Stomach smooth muscle (tissue), 2 donors: ENCODE results near the gene GID8.

Experiments used
- H3K27ac ChIP-seq: one replicate; pipeline ENCODE4 v1.7.0; 2013; ENCODE audit warnings: mild to moderate bottlenecking, low read length, inconsistent platforms
- H3K27me3 ChIP-seq, 2 donors: one replicate each; pipeline ENCODE4 v1.7.0; 2013; ENCODE audit warnings: low read length in 2 of 2; ENCODE audit not compliant: insufficient read depth in 2 of 2, control insufficient read depth in 1 of 2
- H3K36me3 ChIP-seq, 2 donors: one replicate each; pipeline ENCODE4 v1.7.0; 2013; ENCODE audit warnings: low read length in 2 of 2; ENCODE audit not compliant: control insufficient read depth in 2 of 2, insufficient read depth in 2 of 2
- H3K4me1 ChIP-seq: one replicate; pipeline ENCODE4 v1.7.0; 2013; ENCODE audit warnings: low read length; ENCODE audit not compliant: control insufficient read depth, insufficient read depth
- H3K4me3 ChIP-seq, 2 donors: one replicate each; pipeline ENCODE4 v1.7.0; 2013; ENCODE audit warnings: low read length in 2 of 2
- H3K9ac ChIP-seq, 2 donors: one replicate each; pipeline ENCODE4 v1.7.0; 2013; ENCODE audit warnings: low read length in 2 of 2, mild to moderate bottlenecking in 1 of 2
- H3K9me3 ChIP-seq, 2 donors: one replicate each; pipeline ENCODE4 v1.7.0; 2013; ENCODE audit warnings: low read length in 2 of 2; ENCODE audit not compliant: control insufficient read depth in 2 of 2
- donor health status: healthy.
- donor health status: Pancreatic carcinoma.

GID8 gene

DNA sequence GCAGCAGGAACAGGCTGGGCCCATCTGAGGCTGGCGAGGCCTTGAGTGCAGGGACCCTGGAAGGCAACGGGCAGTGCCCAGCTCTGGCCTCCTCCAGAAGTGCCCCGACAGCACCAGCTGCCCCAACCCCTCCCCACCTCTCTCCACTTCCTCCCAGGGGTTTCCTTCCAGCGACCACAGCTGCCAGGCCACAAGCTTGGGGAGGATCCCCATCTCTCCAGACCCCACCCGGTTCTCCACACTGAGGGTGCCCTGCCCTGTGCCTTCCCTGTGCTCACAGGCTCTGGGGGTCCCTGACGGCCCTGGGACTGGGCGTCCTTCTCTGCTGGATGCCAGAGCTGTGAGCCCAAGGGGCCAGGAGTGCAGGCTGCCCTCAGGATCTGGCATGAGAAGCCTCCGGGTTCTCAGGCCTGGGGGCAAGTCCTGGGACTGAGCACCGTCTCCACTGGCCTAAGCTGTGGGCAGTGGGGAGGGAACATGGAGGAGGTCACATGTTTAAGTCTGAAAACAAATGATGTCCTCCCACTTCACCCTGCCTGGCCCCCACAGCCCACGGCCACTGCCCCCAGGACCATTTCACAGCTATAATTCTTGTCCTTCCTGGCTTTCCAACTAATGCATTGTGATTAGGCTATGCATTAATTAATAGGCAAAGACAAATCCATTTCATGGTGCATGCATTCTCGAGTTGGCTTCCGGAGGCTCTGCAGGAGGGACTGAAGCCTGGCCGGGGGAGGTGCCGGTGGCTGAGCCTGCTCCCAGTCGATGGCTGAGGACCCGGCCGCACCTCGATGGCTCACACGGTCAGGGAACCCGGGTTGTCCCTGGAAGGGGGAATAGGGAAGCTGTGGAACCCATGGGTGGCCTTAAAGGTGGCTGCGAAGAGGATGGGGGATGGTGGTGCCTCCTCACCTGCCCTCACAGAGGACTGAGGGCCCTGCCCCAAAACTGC, 44.5 kb downstream of the GID8 start:
- no peaks in the 10 kb centered on the region for H3K4me1 ChIP-seq
- H3K36me3 ChIP-seq, result no peaks in the 10 kb centered on the region
- H3K9me3 ChIP-seq, result no peaks in the 10 kb centered on the region
- H3K27ac ChIP-seq, result no peak overlapping the region
- H3K9ac ChIP-seq, result no peak overlapping the region
- H3K4me3 ChIP-seq, result no peak overlapping the region
- peaks cover 57 to 59% of the 10 kb centered on the region in 2 donors for H3K27me3 ChIP-seq

DNA sequence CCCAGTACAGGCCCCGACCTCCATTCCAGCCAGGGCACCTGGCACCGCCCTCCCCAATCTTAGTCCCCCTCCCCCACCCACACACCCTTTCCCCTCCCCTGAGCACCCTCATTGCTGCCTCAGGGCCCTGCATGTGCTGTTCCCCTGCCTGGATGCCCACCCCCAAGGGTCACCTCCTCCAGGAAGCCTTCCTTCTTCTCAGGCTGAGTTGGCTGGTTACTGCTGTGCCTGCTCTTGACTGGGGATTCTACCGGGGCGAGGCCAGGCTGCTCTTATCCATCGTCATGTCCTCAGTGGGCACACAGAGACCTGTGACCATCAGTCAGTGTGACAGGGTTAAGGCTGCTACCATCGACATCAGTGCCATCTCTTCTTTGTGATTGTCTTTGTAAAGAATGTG, 45.3 kb downstream of the GID8 start:
- Histone ChIP-seq H3K4me3 (no peak overlapping the region), H3K36me3 (no peaks in the 10 kb centered on the region), H3K4me1 (no peaks in the 10 kb centered on the region), H3K9ac (no peak overlapping the region), H3K27ac (no peak overlapping the region), H3K27me3 (peaks cover 53 to 56% of the 10 kb centered on the region in 2 donors), H3K9me3 (no peaks in the 10 kb centered on the region)

DNA sequence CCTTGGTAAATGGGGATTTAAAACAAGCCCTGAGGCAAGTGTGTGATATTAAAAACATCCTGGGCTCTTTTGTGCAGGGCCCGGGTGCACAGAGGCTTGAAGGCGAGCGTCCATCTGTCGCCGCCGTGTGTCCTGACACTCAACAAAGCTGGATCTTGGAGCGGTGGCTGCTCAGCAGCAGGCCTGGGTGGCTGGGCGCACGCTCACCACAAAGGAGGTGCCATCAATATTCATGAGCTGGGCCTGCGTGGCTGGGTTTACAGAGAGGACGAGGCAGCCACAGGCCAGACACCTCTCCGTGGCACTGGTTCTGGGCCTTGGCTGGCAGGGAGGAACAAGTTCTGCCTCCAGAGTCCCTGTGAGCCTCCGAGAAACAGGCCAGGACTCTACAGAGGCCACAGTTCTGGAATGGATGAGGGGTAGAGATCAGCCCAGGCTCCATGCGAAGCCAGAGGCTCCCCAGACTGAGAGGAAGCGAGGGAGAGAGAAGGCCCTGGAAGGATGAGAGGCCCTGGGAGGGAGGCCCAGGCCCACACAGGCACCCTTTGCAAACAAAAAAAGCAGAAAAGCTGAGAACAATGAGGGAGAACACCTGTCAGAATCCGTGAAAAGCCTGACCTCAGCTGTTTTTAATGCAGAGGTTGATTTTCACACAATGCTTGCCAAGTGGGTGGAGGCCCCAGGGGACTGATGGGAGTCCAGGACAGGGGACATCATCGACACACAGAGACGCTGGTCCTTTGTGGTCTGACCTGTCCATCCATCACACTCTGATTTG, 46.9 kb downstream of the GID8 start:
- Histone ChIP-seq H3K4me1 (no peaks in the 10 kb centered on the region), H3K9ac (no peak overlapping the region), H3K36me3 (no peaks in the 10 kb centered on the region), H3K27me3 (peaks cover 39 to 43% of the 10 kb centered on the region in 2 donors), H3K9me3 (no peaks in the 10 kb centered on the region), H3K4me3 (no peak overlapping the region), H3K27ac (no peak overlapping the region)

DNA sequence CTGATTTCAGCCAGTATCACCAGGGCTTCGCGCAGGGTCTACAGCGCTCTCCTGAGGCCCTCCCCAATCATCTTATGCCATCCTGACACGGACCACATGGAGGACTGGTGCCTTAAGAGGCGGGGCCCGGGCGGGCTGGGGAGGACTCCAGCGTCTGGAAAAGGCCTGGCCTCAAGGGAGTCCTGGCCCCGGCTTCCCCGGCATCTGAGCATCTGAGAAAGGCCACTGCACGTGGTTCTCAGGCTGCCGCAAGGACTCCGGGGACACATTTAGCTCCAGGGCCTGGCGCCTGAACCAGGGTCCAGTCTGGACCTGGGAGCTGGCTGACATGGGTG, 47.5 kb downstream of the GID8 start:
- H3K9me3 ChIP-seq, result no peaks in the 10 kb centered on the region
- H3K27ac ChIP-seq, result no peak overlapping the region
- H3K36me3 ChIP-seq, result no peaks in the 10 kb centered on the region
- H3K27me3 ChIP-seq, result peaks cover 34 to 40% of the 10 kb centered on the region in 2 donors
- H3K4me3 ChIP-seq, result no peak overlapping the region
- H3K9ac ChIP-seq, result no peak overlapping the region
- H3K4me1 ChIP-seq, result no peaks in the 10 kb centered on the region

DNA sequence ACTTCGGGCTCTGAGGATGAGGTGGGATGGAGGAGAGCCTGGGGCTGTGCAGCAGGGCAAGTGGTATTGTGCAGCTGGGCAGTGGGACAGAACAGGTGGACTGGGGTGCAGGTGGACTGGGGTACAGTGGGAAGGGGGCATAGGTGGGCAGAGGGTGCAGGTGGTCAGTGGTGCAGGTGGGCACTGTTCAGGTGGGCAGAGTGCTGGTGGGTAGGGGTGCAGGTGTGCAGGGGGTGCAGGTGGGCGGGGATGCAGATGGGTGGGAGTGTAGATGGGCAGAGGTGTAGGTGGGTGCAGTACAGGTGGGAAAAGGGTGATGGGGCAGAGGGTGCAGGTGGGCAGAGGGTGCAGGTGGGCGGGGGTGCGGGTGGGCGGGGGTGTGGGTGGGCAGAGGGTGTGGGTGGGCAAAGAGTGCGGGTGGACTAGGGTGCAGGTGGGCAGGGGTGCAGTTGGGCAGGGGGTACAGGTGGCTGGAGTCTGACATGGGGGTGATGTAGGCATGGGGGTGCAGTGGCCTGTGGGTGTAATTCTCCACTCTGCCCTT, 48.4 kb downstream of the GID8 start:
- H3K9ac ChIP-seq, result no peak overlapping the region
- no peak overlapping the region for H3K4me3 ChIP-seq
- H3K27ac ChIP-seq, result no peak overlapping the region
- no peaks in the 10 kb centered on the region for H3K36me3 ChIP-seq
- H3K4me1 ChIP-seq, result no peaks in the 10 kb centered on the region
- peaks cover 28 to 41% of the 10 kb centered on the region in 2 donors for H3K27me3 ChIP-seq
- no peaks in the 10 kb centered on the region for H3K9me3 ChIP-seq

DNA sequence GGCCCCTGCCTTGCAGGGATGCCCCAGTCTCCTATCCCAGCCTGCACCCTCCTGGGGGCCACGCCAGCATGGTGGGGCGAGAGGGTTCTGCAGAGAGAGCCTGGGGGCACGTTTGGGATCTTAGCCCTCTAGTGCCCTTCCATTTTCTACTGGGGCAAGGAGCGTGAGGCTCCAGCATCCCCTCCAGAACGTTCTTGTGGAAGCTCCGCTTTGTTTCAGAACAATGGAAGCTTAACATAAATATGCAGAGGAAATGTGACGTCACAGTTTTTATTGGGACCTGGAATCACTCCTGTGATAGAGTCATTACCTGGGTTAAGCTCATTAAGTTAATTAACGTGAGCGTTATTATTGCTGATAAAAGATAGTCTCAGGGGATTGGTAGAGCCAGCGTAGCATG, 49.2 kb downstream of the GID8 start:
- Histone ChIP-seq H3K36me3 (no peaks in the 10 kb centered on the region), H3K4me3 (no peak overlapping the region), H3K9ac (no peak overlapping the region), H3K4me1 (no peaks in the 10 kb centered on the region), H3K27ac (no peak overlapping the region), H3K9me3 (no peaks in the 10 kb centered on the region), H3K27me3 (peaks cover 27 to 38% of the 10 kb centered on the region in 2 donors)

DNA sequence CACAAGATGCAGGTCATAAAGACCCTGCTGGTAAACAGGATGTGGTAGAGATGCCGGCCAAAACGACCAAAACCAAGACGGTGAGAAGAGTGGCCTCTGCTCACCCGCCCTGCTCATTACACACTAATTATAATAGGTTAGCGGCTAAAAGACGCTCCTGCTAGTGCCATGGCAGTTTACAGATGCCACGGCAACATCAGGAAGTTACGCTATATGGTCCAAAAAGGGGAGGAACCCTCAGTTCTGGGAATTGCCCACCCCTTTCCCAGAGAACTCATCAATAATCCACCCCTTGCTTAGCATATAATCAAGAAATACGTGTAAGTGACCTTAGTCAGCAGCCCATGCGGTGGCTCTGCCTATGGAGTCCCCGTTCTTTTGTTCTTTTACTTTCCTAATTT, 51.3 kb downstream of the GID8 start:
- Histone ChIP-seq H3K9ac (no peak overlapping the region), H3K27me3 (peaks cover 21 to 34% of the 10 kb centered on the region in 2 donors), H3K4me3 (no peak overlapping the region), H3K4me1 (no peaks in the 10 kb centered on the region), H3K27ac (no peak overlapping the region), H3K9me3 (no peaks in the 10 kb centered on the region), H3K36me3 (no peaks in the 10 kb centered on the region)

DNA sequence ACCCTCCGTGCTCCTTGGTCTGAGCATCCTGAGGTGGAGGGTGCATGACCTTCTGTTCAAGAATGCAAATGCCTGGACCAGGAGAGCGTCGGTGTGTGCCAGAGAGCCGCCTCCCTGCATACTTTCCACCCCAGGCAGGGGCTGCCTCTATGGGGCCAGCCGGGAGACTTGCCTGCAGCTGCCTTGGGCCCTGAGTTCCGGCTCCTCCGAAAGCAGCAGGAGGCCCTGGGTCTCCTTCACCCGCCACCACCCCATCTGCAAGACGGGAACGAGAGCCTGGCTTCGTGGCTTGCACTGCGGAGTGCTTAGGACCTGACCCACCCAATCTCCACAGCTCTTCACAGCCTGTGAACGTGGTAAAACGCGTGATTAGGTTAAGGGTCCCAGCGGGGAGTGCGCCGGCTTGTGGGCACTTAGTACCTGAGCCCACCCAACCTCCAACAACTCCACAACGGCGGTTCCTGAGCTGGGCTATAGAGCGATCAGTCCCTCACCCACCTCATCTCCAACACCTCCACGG, 52.4 kb downstream of the GID8 start:
- peaks cover 21 to 34% of the 10 kb centered on the region in 2 donors for H3K27me3 ChIP-seq
- no peak overlapping the region for H3K27ac ChIP-seq
- no peak overlapping the region for H3K4me3 ChIP-seq
- H3K9me3 ChIP-seq, result no peaks in the 10 kb centered on the region
- no peak overlapping the region for H3K9ac ChIP-seq
- no peaks in the 10 kb centered on the region for H3K4me1 ChIP-seq
- no peaks in the 10 kb centered on the region for H3K36me3 ChIP-seq

DNA sequence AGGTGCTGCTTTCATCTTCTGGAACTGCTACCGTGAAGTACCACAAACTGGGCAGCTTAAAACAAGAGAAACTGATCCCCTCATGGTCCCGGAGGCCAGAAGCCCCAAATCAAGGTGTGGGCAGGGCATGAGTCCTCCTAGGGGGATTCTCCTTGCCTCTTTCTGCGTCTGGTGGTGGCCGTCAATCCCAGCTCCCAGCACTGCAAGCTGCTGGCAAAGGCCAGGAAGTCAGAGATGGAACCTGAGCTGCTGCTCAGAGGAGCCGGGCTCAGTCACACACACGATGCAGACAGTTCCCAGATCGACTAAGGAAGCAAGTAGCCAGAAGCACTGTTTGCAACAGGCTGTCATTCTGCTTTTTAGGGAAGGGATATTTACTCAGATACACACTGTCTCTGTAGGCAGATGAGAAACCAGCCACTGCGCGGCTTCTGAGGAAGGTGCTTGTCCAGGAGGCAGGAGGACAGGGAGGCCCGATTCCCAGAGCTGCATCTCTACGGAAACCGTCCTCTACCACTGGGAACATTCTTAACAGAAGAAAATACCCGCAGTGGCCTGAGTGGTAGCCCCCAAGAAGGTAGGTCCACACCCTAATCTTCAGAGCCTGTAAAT, 53.4 kb downstream of the GID8 start:
- Histone ChIP-seq H3K9ac (no peak overlapping the region), H3K4me3 (no peak overlapping the region), H3K27me3 (peaks cover 18 to 29% of the 10 kb centered on the region in 2 donors), H3K36me3 (no peaks in the 10 kb centered on the region), H3K9me3 (no peaks in the 10 kb centered on the region), H3K27ac (no peak overlapping the region), H3K4me1 (no peaks in the 10 kb centered on the region)

DNA sequence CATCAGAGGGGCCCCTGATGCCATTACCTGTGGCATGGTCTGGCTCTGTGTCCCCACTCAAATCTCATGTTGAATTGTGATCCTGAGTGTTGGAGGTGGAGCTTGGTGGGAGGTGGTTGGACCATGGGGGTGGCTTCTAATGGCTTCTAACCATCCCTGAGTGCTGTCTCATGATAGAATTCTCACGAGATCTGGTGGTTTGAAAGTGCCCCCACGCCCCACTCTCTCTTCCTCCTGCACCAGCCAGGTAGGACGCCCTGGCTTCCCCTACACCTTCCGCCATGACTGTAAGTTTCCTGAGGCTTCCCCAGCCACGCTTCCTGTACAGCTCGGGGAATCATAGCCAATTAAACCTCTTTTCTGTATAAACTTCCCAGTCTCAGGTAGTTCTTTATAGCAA, 53.9 kb downstream of the GID8 start:
- Histone ChIP-seq H3K27me3 (peaks cover 15 to 27% of the 10 kb centered on the region in 2 donors), H3K36me3 (no peaks in the 10 kb centered on the region), H3K9ac (no peak overlapping the region), H3K9me3 (no peaks in the 10 kb centered on the region), H3K4me3 (no peak overlapping the region), H3K27ac (no peak overlapping the region), H3K4me1 (no peaks in the 10 kb centered on the region)
